ENCODE results near the gene EIF4G3.
"Not testable (repeated sequence)": the region's sequence is repeated elsewhere in the genome, so short reads cannot be mapped to it uniquely, and the experiment has no call there.

EIF4G3 gene

GRCh38 chr1:20851791-20852190 lies 324.9 kb downstream of the EIF4G3 start:
- DNase-seq = not testable (repeated sequence)

GRCh38 chr1:20850021-20850420 lies 326.7 kb downstream of the EIF4G3 start:
- DNase-seq = no peak

GRCh38 chr1:20849100-20849499 lies 327.6 kb downstream of the EIF4G3 start:
- no peak for DNase-seq

- DNase-seq = no peak
Observed at GRCh38 chr1:20848162-20848561, 328.5 kb downstream of the EIF4G3 start.

- no peak for DNase-seq
Observed at GRCh38 chr1:20847611-20848080, 329.1 kb downstream of the EIF4G3 start.

- no peak for DNase-seq
Observed at GRCh38 chr1:20846461-20847374, 330.0 kb downstream of the EIF4G3 start.

GRCh38 chr1:20840731-20841130 lies 336.0 kb downstream of the EIF4G3 start:
- no peak for DNase-seq

- DNase-seq = no peak
Observed at GRCh38 chr1:20837554-20838192, 339.0 kb downstream of the EIF4G3 start.

- DNase-seq = no peak
Observed at GRCh38 chr1:20836230-20836629, 340.5 kb downstream of the EIF4G3 start.

- DNase-seq = no peak
Observed at GRCh38 chr1:20834780-20835179, 341.9 kb downstream of the EIF4G3 start.

GRCh38 chr1:20834192-20834591 lies 342.5 kb downstream of the EIF4G3 start:
- DNase-seq = no peak

GRCh38 chr1:20830378-20830777 lies 346.3 kb downstream of the EIF4G3 start:
- no peak for DNase-seq

GRCh38 chr1:20829946-20830345 lies 346.8 kb downstream of the EIF4G3 start:
- no peak for DNase-seq

- no peak for DNase-seq
Observed at GRCh38 chr1:20829531-20829930, 347.2 kb downstream of the EIF4G3 start.

GRCh38 chr1:20823845-20824244 lies 352.9 kb downstream of the EIF4G3 start:
- DNase-seq = no peak

- DNase-seq = no peak
Observed at GRCh38 chr1:20821466-20821865, 355.2 kb downstream of the EIF4G3 start.

GRCh38 chr1:20819818-20820217 lies 356.9 kb downstream of the EIF4G3 start:
- no peak for DNase-seq

- no peak for DNase-seq
Observed at GRCh38 chr1:20814534-20814871, 362.2 kb downstream of the EIF4G3 start.

- DNase-seq = no peak
Observed at GRCh38 chr1:20811916-20812315, 364.8 kb downstream of the EIF4G3 start.

GRCh38 chr1:20793236-20793635 lies 383.5 kb downstream of the EIF4G3 start:
- DNase-seq = no peak

- DNase-seq = no peak
Observed at GRCh38 chr1:20792196-20792595, 384.5 kb downstream of the EIF4G3 start.

GRCh38 chr1:20790785-20791184 lies 385.9 kb downstream of the EIF4G3 start:
- DNase-seq = no peak

- not testable (repeated sequence) for DNase-seq
Observed at GRCh38 chr1:20789598-20789997, 387.1 kb downstream of the EIF4G3 start.

Data from activated CD8-positive, alpha-beta memory T cell treated with anti-CD3 and anti-CD28 coated beads, Interleukin-2, amount 50 U/mL, for 4 hours (primary cell).